GM12875 (cell line): Measurements from ENCODE around the gene PRAC1.
A peak's percentile ranks its signal among the peaks of the same experiment; 100 is the strongest.

Experiments used
- H3K4me3 ChIP-seq: one replicate; pipeline ENCODE4 v1.5.1; 2011; ENCODE audit warnings: low read depth, low read length, control low read depth
- TF ChIP-seq, protein P1 (sequence below): IDR thresholded peaks from 2 replicates; pipeline ENCODE4 v1.5.1; 2011; ENCODE audit warnings: low read depth, mild to moderate bottlenecking, control low read depth, inconsistent platforms, low read length, moderate library complexity, borderline replicate concordance; ENCODE audit not compliant: insufficient read depth

The PRAC1 gene

GRCh38 chr17:48722201-48722907, at the start of gene PRAC1:
Gene PRAC1, minus strand, starts transcription at chr17:48722518. Its CDS starts 126 bp downstream, at chr17:48722392.
- H3K4me3 ChIP-seq, result no peak within 1 kb of the TSS
- TF ChIP-seq, protein P1, sequence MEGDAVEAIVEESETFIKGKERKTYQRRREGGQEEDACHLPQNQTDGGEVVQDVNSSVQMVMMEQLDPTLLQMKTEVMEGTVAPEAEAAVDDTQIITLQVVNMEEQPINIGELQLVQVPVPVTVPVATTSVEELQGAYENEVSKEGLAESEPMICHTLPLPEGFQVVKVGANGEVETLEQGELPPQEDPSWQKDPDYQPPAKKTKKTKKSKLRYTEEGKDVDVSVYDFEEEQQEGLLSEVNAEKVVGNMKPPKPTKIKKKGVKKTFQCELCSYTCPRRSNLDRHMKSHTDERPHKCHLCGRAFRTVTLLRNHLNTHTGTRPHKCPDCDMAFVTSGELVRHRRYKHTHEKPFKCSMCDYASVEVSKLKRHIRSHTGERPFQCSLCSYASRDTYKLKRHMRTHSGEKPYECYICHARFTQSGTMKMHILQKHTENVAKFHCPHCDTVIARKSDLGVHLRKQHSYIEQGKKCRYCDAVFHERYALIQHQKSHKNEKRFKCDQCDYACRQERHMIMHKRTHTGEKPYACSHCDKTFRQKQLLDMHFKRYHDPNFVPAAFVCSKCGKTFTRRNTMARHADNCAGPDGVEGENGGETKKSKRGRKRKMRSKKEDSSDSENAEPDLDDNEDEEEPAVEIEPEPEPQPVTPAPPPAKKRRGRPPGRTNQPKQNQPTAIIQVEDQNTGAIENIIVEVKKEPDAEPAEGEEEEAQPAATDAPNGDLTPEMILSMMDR, result no peak

GRCh38 chr17:48770954-48771353, 48.6 kb upstream of the PRAC1 start:
- TF ChIP-seq, protein P1, result no peak
- H3K4me3 ChIP-seq, result no peak overlapping the region

- TF ChIP-seq, protein P1, result no peak
Measured at GRCh38 chr17:48769009-48769675, 46.8 kb upstream of the PRAC1 start.

GRCh38 chr17:48767263-48767774, 45.0 kb upstream of the PRAC1 start:
- no peak overlapping the region for H3K4me3 ChIP-seq
- TF ChIP-seq, protein P1, result 0 out of 2 replicates have a peak, but pooled peaks have one; percentile 4

More at GRCh38 chr17:48769009-48769675, 46.8 kb upstream of the PRAC1 start:
- H3K4me3 ChIP-seq, result no peak overlapping the region

DNA sequence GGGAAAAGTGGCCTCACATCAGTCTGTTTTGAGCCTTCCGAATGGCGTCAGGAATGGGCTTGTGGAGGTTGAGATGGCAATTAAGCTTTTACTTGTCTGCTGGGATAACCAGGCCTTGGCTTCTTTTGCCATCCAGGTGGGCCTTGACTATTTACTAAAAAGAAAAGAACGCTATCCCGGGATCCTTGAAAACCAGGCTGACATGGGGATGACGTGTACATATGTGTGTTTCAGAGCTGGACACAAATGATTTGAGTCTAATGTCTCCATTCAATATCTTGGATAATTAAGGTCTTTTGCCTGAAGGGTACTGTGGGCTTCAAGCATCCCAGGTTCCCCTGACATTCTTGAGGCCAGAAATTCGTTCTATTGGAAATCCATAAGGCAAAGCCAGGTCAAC, 38.8 kb upstream of the PRAC1 start:
- TF ChIP-seq, protein P1, result no peak
- H3K4me3 ChIP-seq, result no peak overlapping the region

DNA sequence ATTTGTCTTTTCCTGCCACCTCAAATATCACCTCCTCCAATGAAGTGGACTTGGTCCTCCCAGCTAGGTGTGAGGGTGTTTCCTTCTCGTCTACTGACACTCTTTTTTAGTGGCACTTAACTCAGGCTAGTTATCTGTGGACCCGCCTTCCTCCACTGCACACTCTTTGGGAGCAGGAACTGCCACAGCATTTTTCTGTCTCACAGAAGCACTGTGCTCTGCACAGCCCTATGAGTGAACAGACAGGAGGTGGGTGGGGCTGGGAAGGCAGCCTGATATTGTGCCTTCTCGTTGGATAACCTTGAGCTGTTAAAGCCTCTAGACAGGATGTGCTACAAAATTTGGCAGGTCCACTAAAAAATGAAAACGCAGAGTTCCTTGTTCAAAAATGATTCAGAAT, 38.1 kb upstream of the PRAC1 start:
- no peak overlapping the region for H3K4me3 ChIP-seq
- TF ChIP-seq, protein P1, result no peak
